ENCODE data around the gene IFT80. TPM values are rescaled to one million over a fixed set of nuclear protein-coding genes. Genes with fewer than 3 reads are reported as not detected.

IFT80 gene
- total and polyA plus RNA-seq, 2 experiments from 2014 or later, result 14.1 to 33.0 TPM

GRCh38 chr3:160427832-160428424 is 28.9 kb upstream of the IFT80 start (continued):
- TF ChIP-seq NANOG (IDR thresholded peaks at IDR 0.05; ENCODE audit: borderline replicate concordance), result no peak
- no peak for TF ChIP-seq EZH2phosphoT487 (IDR thresholded peaks at IDR 0.05; ENCODE audit: unreplicated experiment)
- TF ChIP-seq ZNF331 (CRISPR knock-in tag; IDR thresholded peaks at IDR 0.05; ENCODE audit: low read depth), result no peak
- no peak for TF ChIP-seq REST (IDR thresholded peaks at IDR 0.05; ENCODE audit: unreplicated experiment)
- no peak for TF ChIP-seq JUNB (IDR thresholded peaks at IDR 0.05; ENCODE audit: unreplicated experiment)
- no peak for TF ChIP-seq EZH2 (IDR thresholded peaks at IDR 0.05; ENCODE audit: low read depth, unreplicated experiment)

DNA sequence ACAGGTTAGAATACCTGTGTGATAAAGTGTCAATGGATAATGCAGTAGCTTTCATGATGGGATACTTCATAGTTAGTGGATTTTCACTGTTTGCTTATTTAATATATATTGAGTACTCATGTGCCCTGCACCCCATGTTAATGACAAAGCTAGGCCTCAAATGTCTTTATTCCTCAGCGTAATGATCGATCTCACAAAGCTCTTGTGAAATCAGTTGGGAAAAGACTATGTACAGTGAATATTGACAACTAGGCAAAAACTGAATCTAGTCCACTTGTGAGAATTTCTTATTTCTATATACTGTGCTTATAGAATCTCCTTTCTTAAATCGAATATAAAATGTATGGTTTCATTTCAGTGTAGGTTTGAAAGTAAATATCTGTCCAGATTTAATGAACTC is 18.3 kb upstream of the IFT80 start:
- H3K4me3 ChIP-seq, result no peak overlapping the region
- H2AFZ ChIP-seq, result no peak overlapping the region
- Mint-ChIP-seq H3K36me3 (ENCODE audit: low read depth) (peaks cover 96% of the 10 kb centered on the region), H3K9me3 (no peaks in the 10 kb centered on the region), H3K27ac (no peak overlapping the region), H3K27me3 (ENCODE audit: insufficient read depth, low read depth, poor library complexity) (no peaks in the 10 kb centered on the region), H3K4me3 (no peak overlapping the region), H3K4me1 (no peaks in the 10 kb centered on the region)
- no peaks in the 10 kb centered on the region for H3K9me2 ChIP-seq (ENCODE audit: insufficient read depth)
- no peak overlapping the region for H3K4me2 ChIP-seq
- DNase-seq (ENCODE audit: low spot score) (no peak), ATAC-seq (no peak)
- H4K20me1 ChIP-seq (replicated peaks; ENCODE audit: insufficient read depth), result peaks cover 21% of the 10 kb centered on the region; the same call in 1 of the 2 replicates
- peaks cover 30% of the 10 kb centered on the region for H3K79me2 ChIP-seq (replicated peaks; ENCODE audit: insufficient read depth)
- H3F3A ChIP-seq (replicated peaks; ENCODE audit: low read depth), result no peaks in the 10 kb centered on the region
- no peaks in the 10 kb centered on the region for H3K4me1 ChIP-seq (ENCODE audit: insufficient read depth)
- no peaks in the 10 kb centered on the region for H3K27me3 ChIP-seq (ENCODE audit: insufficient read depth)
- H3K36me3 ChIP-seq (ENCODE audit: insufficient read depth), result peaks cover 74% of the 10 kb centered on the region
- no peak overlapping the region for H3K27ac ChIP-seq (ENCODE audit: low read depth)
- no peak for TF ChIP-seq CREB1 (CRISPR knock-in tag; IDR thresholded peaks at IDR 0.05; ENCODE audit: low read depth)
- no peak for TF ChIP-seq STAT1 (IDR thresholded peaks at IDR 0.05; ENCODE audit: unreplicated experiment)
- no peak for TF ChIP-seq EZH2phosphoT487 (IDR thresholded peaks at IDR 0.05; ENCODE audit: unreplicated experiment)
- no peak for TF ChIP-seq NANOG (IDR thresholded peaks at IDR 0.05; ENCODE audit: borderline replicate concordance)
- TF ChIP-seq POLR2AphosphoS5 (IDR thresholded peaks at IDR 0.05; ENCODE audit: low read depth), result no peak
- TF ChIP-seq REST (IDR thresholded peaks at IDR 0.05; ENCODE audit: unreplicated experiment), result no peak
- no peak for TF ChIP-seq JUNB (IDR thresholded peaks at IDR 0.05; ENCODE audit: unreplicated experiment)
- TF ChIP-seq ZNF114 (CRISPR knock-in tag; IDR thresholded peaks at IDR 0.05), result no peak
- TF ChIP-seq CTCF (conservative IDR thresholded peaks at IDR 0.05; ENCODE audit: low read depth in 2 of 2), result no peak
- TF ChIP-seq EZH2 (IDR thresholded peaks at IDR 0.05; ENCODE audit: low read depth, unreplicated experiment), result no peak

Measured in GM23338 (cell line).